ENCODE measurements around the gene VIPR1.

- TF ChIP-seq SIN3A (IDR thresholded peaks at IDR 0.05; ENCODE audit: borderline replicate concordance, insufficient read depth, low read length) (no peak), TAF1 (IDR thresholded peaks at IDR 0.05; ENCODE audit: borderline replicate concordance, insufficient read depth, low read length) (no peak), POLR2AphosphoS5 (IDR thresholded peaks at IDR 0.05; ENCODE audit: low read depth, low read length) (no peak)
Measured at GRCh38 chr3:42456211-42456610, 46.2 kb upstream of the VIPR1 start.
